Myometrial cell (primary cell): Measurements from ENCODE around the gene TOM1L1. TPM values are rescaled to one million over a fixed set of nuclear protein-coding genes. Genes with fewer than 3 reads are reported as not detected.

ENCODE experiments used
- total RNA-seq: library from RNA; depleted of rRNA; stranded (reverse); fragments of >200 nt; gene quantifications from 2 replicates; pipeline ENCODE4 v1.2.3, GENCODE V29; 2015

Gene TOM1L1, protein sequence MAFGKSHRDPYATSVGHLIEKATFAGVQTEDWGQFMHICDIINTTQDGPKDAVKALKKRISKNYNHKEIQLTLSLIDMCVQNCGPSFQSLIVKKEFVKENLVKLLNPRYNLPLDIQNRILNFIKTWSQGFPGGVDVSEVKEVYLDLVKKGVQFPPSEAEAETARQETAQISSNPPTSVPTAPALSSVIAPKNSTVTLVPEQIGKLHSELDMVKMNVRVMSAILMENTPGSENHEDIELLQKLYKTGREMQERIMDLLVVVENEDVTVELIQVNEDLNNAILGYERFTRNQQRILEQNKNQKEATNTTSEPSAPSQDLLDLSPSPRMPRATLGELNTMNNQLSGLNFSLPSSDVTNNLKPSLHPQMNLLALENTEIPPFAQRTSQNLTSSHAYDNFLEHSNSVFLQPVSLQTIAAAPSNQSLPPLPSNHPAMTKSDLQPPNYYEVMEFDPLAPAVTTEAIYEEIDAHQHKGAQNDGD
- total RNA-seq = 22.5 and 23.4 TPM in 2 replicates

GRCh38 chr17:54900457-54901229, at the start of gene TOM1L1:
Gene TOM1L1 (plus strand): TSS chr17:54900852. CDS start chr17:54900866, 14 bp downstream.

DNA sequence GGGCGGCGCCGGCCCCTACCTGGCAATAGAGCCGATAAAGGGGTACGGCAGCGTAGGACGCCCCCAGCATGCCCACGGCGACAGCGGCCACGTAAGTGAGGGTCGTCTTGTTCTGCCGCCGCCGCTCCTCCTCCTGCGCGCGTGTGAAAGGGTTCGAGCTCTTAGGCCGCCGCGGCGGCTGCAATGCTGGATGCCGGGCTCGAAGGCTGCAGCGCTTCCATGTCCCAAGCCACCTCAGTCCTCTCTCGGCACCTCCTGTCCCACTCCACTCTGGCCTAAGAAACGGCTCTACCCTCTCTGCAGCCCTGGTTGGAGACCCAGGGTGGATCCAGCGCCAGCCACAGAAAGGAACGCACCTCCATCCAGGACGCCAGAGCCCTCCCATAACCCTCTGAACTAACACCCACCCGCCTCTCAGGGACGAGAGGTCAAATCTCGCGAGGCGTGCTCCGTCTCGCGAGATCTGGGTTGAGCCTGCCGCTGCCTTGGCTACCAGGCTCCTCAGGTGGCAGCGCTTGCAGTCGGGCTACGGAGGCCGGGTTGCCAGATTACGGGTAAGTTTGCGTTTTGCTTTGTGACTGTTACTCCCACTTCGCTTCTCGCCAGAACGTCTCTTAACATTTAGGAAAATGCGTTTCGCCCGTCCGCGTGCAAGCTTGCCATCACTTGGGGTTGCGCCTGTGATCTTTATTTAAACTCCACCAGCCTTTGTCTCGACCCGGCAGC, 67.8 kb downstream of the TOM1L1 start, which contains the start of the genes COX11 and STXBP4:
Gene COX11, minus strand, starts transcription at position 393 of the 726 bp plus-strand sequence. Its CDS starts 8 bp downstream, at position 385.
Gene STXBP4, plus strand, starts transcription at position 504 of the 726 bp plus-strand sequence. CDS start 17,455 bp downstream, outside the sequence.

Other genes with a start within 250 kb of the TOM1L1 start
- 64.3 and 82.1 TPM in 2 replicates for gene COX11, start 67.8 kb downstream of the TOM1L1 start, total RNA-seq
- gene STXBP4, start 67.9 kb downstream of the TOM1L1 start, total RNA-seq = 5.2 and 5.5 TPM in 2 replicates